GM13977 (cell line): Measurements from ENCODE around the gene APOC1.
"Not testable (repeated sequence)": the region's sequence is repeated elsewhere in the genome, so short reads cannot be mapped to it uniquely, and the experiment has no call there.

Experiments used
- DNase-seq: peaks from one replicate; pipeline ENCODE4 v3.0.0; 2012; ENCODE audit warnings: low spot score
- in situ Hi-C: fragments of 300-500 bp; cut with MboI; formaldehyde crosslinking; loops from one replicate; pipeline ENCODE4 v1.12.0; 2022; ENCODE audit warnings: low sequenced_read_pairs, low pct_unique_long_range_greater_than_20kb, mixed read lengths, inconsistent platforms; ENCODE audit not compliant: unreplicated experiment
- TF ChIP-seq, protein P1 (sequence below): IDR thresholded peaks from 2 replicates; pipeline ENCODE4 v1.5.1; 2012; ENCODE audit warnings: mild to moderate bottlenecking, control low read depth; ENCODE audit not compliant: insufficient read depth; ENCODE audit errors: extremely low read depth, missing control alignments

The APOC1 gene

DNA sequence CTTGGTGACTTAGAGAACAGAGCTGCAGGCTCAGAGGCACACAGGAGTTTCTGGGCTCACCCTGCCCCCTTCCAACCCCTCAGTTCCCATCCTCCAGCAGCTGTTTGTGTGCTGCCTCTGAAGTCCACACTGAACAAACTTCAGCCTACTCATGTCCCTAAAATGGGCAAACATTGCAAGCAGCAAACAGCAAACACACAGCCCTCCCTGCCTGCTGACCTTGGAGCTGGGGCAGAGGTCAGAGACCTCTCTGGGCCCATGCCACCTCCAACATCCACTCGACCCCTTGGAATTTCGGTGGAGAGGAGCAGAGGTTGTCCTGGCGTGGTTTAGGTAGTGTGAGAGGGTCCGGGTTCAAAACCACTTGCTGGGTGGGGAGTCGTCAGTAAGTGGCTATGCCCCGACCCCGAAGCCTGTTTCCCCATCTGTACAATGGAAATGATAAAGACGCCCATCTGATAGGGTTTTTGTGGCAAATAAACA is 9.9 kb downstream of the APOC1 start:
- TF ChIP-seq, protein P1, sequence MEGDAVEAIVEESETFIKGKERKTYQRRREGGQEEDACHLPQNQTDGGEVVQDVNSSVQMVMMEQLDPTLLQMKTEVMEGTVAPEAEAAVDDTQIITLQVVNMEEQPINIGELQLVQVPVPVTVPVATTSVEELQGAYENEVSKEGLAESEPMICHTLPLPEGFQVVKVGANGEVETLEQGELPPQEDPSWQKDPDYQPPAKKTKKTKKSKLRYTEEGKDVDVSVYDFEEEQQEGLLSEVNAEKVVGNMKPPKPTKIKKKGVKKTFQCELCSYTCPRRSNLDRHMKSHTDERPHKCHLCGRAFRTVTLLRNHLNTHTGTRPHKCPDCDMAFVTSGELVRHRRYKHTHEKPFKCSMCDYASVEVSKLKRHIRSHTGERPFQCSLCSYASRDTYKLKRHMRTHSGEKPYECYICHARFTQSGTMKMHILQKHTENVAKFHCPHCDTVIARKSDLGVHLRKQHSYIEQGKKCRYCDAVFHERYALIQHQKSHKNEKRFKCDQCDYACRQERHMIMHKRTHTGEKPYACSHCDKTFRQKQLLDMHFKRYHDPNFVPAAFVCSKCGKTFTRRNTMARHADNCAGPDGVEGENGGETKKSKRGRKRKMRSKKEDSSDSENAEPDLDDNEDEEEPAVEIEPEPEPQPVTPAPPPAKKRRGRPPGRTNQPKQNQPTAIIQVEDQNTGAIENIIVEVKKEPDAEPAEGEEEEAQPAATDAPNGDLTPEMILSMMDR = no peak
- in situ Hi-C loops = no loop called here

DNA sequence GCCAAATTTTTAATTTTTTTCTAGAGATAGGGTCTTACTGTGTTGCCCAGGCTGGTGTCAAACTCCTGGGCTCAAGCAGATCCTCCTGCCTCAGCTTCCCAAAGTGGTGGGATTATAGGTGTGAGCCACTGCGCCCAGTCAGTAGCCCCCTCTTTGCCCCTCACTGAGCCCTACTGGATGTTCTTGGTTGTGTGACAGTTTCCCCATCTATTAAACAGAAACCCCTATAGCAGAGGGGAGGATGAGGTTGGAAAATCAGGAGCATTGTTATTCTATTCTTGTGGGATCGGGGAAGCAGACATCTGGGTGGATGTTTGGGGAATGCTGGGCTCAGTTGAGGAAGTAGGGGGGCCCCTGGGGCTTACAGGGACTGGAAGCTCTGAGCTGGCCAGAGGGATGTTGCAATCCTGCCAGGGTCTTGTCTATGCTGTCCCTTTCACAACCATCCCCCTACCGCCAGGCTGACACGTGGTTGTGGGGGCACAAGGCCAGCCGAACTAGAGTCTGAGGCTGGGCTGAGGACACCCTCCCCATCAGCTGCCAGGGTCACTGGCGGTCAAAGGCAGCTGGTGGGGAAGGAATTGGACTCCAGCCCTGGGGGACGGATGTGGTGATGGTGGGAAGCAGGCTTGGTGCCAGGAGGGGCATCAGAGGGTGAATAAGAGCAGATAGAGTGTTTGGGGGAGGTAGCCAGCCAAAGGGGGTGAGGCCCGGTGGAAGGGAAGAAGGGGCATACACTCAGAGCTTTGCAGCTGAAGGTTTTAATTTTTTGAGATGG is 10.9 kb downstream of the APOC1 start:
- TF ChIP-seq, protein P1 = no peak
- in situ Hi-C loops = no loop called here
- DNase-seq = no peak

More for the DNA sequence above, 9.9 kb downstream of the APOC1 start:
- DNase-seq = no peak

GRCh38 chr19:44926245-44927077 is 12.1 kb downstream of the APOC1 start:
- DNase-seq = peak; percentile 15
- in situ Hi-C loops = not testable (repeated sequence)

DNA sequence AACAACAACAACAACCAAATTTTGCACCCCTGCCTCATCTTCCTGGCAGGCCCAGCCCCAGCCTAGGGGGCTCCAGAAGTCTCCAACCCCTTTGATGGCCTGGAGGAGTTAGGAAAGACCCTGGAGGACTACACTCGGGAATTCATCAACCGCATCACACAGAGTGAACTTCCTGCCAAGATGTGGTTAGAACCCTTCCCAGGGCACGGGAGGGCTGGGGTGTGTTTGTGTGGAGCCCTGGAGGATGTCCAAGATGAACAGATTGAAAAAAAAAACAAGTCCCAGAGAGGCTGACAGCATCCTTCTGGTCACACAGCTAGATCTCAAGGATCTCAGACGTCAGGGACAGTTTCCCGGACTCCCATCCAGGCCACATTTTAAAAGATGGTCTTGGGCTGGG is 13.3 kb downstream of the APOC1 start:
- in situ Hi-C loops = no loop called here
- TF ChIP-seq, protein P1 = no peak
- DNase-seq = no peak

GRCh38 chr19:44930088-44930487 is 15.7 kb downstream of the APOC1 start:
- in situ Hi-C loops = no loop called here
- TF ChIP-seq, protein P1 = no peak
- no peak for DNase-seq

GRCh38 chr19:44931541-44931940 is 17.1 kb downstream of the APOC1 start:
- DNase-seq = no peak
- in situ Hi-C loops = no loop called here
- TF ChIP-seq, protein P1 = no peak

- no peak for DNase-seq
- in situ Hi-C loops = no loop called here
- TF ChIP-seq, protein P1 = no peak
These were observed 25.3 kb downstream of the APOC1 start for GRCh38 chr19:44939668-44940067.
